Effector memory CD4-positive, alpha-beta T cell (primary cell): Measurements from ENCODE around the gene WDR6.

Experiments used
- DNase-seq, 3 donors: peaks; one replicate each; pipeline ENCODE4 v3.0.0-alpha.2; 2020
- H3K27ac ChIP-seq: 2 replicates; pipeline ENCODE4 v1.7.0; 2013; ENCODE audit warnings: mild to moderate bottlenecking, low read length, moderate library complexity; ENCODE audit not compliant: insufficient read depth, poor library complexity, severe bottlenecking
- H3K27me3 ChIP-seq: replicated peaks from 2 replicates; pipeline ENCODE4 v1.7.0; 2013; ENCODE audit warnings: mild to moderate bottlenecking, low read length; ENCODE audit not compliant: insufficient read depth, control insufficient read depth, poor library complexity, severe bottlenecking
- H3K36me3 ChIP-seq: 2 replicates; pipeline ENCODE4 v1.7.0; 2013; ENCODE audit warnings: mild to moderate bottlenecking, low read length, moderate library complexity; ENCODE audit not compliant: control insufficient read depth, insufficient read depth
- H3K4me1 ChIP-seq: 2 replicates; pipeline ENCODE4 v1.7.0; 2013; ENCODE audit warnings: low read length, mild to moderate bottlenecking; ENCODE audit not compliant: control insufficient read depth, insufficient read depth, poor library complexity, severe bottlenecking
- H3K4me3 ChIP-seq: 2 replicates; pipeline ENCODE4 v1.7.0; 2013; ENCODE audit warnings: low read length, low read depth, mild to moderate bottlenecking; ENCODE audit not compliant: insufficient read depth, poor library complexity, severe bottlenecking
- H3K9me3 ChIP-seq: 2 replicates; pipeline ENCODE4 v1.7.0; 2013; ENCODE audit warnings: mild to moderate bottlenecking, low read length, moderate library complexity; ENCODE audit not compliant: control insufficient read depth

Gene WDR6

DNA sequence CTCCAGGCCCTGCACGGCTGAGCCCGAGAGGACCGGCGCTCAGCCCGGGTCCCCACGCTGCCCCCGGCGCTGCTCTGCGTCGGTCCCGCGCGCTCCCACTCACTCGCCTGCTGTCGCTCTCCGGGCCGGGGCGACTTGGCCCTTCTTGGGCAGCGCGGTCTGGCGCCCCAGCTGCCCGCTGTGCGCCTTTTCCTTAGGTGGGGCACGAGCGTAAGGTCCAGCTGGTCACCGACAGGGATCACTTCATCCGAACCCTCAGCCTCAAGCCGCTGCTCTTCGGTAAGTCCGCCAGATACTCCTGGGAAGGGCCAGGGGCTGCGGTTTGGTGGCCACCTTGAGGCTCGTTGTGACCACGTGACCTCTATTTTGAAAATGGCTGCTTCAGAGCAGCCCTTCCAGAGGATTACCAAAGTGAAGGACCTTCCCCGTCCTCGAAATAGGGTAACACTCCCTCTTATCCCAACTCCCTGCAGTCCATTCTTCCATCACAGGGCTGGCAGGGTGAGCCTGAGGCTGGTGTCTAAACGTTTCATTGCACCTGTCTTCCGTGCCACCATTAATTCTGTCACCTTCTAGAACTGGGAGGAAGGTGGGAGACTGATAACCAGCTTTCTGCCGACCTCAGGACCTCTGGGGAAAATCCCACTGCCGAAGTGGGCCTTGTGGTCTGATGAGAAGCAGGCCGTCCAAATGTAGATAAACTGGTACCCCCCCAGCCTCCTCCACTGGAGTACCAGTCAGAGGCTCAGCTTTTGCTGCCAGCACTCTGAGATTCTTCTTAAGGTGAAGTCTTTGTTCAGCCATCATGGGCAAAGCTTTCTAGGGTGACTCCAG is 16.3 kb upstream of the WDR6 start:
- H3K27me3 ChIP-seq = no peaks in the 10 kb centered on the region
- H3K27ac ChIP-seq = peak overlapping the region; percentile 80
- peaks cover 20% of the 10 kb centered on the region for H3K4me1 ChIP-seq
- H3K36me3 ChIP-seq = no peaks in the 10 kb centered on the region
- no peaks in the 10 kb centered on the region for H3K9me3 ChIP-seq
- DNase-seq = peak in 1 of 3 donors; percentile 33
- H3K4me3 ChIP-seq = peak overlapping the region; percentile 90

- Histone ChIP-seq H3K36me3 (no peaks in the 10 kb centered on the region), H3K4me3 (no peak overlapping the region), H3K4me1 (peaks cover 20% of the 10 kb centered on the region), H3K9me3 (no peaks in the 10 kb centered on the region), H3K27me3 (no peaks in the 10 kb centered on the region), H3K27ac (no peak overlapping the region)
- no peak for DNase-seq
These were observed 15.2 kb upstream of the WDR6 start for GRCh38 chr3:48991851-48992545.

GRCh38 chr3:48993834-48994233 is 13.4 kb upstream of the WDR6 start:
- Histone ChIP-seq H3K27ac (no peak overlapping the region), H3K9me3 (no peaks in the 10 kb centered on the region), H3K36me3 (no peaks in the 10 kb centered on the region), H3K4me3 (no peak overlapping the region), H3K4me1 (peaks cover 19% of the 10 kb centered on the region), H3K27me3 (no peaks in the 10 kb centered on the region)
- no peak for DNase-seq

GRCh38 chr3:48996640-48997039 is 10.6 kb upstream of the WDR6 start:
- H3K36me3 ChIP-seq = peaks cover 4% of the 10 kb centered on the region
- H3K4me1 ChIP-seq = peaks cover 1% of the 10 kb centered on the region
- no peaks in the 10 kb centered on the region for H3K27me3 ChIP-seq
- no peak overlapping the region for H3K27ac ChIP-seq
- H3K4me3 ChIP-seq = no peak overlapping the region
- no peak for DNase-seq
- no peaks in the 10 kb centered on the region for H3K9me3 ChIP-seq

DNA sequence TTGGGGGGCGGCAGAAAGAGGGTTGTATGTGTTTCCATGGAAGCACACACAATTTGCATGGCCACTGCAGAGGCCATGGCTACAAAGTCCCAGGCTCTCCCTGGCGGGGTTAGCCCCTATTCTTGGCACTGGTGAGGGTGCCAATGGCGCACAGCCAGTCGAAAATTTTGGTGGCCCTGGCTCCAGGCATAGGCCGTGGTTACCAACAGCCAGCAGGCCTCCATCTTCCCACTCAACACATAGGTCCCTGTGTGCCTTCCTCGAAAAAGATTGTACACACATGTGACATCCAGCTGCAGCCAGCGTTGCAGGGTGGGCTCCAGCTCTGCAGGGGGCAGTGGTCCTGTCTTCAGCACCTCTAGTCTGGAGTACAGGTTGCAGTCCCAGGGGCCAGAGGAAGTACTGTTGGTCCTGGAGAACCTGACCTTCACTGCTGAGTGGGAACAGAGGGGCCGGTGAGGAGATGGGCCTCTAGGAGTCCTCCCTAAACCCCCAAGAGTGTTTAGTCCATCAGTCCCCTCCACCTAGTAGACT is 10.0 kb upstream of the WDR6 start:
- Histone ChIP-seq H3K27ac (no peak overlapping the region), H3K9me3 (no peaks in the 10 kb centered on the region), H3K4me3 (no peak overlapping the region), H3K4me1 (no peaks in the 10 kb centered on the region), H3K36me3 (peaks cover 4% of the 10 kb centered on the region), H3K27me3 (no peaks in the 10 kb centered on the region)
- DNase-seq = no peak

DNA sequence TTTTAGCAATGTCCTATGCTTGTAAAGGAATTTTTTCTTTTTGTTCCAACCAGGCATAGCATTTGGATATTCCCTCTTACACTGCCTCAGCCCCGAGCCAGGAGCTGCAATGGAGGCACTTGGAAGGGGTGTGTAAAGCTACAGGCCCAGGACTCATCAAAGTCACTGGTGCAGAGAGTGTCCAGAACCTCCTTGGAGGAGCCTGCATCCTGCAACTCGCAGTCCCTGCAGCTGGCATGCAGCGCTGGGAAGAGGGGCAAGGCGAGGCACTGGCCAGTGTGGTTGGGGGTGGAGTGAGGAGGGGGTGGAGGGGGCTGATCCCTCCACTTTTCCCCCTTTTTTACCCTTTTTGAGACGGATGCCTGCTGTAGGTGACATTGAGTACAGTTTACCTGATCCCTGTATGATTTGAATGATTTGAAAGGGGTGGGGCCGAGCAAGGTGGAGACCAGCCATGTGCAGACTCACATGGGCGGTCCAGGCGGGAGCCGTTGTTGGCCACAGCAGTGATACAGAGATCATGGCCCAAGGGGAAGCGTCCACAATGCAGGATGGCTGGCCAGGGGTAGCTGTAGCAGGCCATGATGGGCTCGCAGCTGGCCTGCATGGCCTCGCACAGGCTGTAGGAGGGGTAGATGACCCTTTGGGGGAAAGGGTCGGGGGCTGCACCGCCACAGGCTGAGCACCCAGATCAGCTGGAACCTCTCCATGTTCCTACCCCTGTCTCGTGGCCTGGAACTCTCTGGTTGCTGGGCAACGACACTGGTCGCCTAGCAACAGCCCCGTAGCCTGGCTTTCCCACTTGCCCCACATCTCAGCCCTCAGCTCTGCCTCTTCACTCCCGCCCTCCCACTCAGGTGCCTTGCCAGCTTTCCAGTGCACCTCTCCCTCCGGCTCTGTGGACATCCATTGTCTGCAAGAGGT is 9.2 kb upstream of the WDR6 start:
- no peak for DNase-seq
- H3K9me3 ChIP-seq = no peaks in the 10 kb centered on the region

DNA sequence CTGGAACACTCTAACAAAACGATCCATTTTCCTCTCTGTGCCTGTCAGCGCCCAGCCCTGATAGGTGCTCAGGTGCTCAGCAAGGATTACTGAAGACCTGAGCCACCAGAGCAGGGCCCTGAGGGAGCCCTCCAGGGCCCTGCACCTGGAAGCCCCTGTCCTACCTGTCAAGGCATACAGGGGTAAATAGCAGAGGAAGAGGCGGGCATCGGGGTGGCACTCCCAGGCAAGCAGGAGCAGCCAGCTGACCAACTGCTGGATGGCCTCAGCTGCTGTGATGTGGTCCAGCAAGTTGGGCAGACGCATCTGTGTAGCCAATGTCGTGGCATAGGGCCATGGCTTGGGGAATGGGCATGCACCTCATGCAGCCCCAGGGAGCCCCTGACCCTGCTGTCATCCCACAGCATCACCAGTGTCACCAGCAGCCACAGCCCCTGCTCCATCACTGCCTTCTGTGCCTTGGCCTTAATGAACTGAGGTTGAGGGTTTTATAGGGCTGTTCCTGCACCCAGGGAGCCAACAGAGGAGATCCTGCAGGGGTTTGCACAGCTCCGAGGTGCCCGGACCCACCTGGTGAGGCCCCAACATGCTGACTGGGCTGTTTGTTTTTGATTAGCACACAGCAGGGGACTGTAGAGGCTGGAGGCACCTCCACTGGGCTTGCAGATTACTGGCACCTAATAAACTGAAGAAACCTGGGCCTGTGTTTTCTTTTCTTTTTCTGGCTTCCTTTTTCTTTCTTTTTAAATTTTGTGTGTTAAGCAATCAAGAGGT is 7.9 kb upstream of the WDR6 start:
- Histone ChIP-seq H3K36me3 (peaks cover 4% of the 10 kb centered on the region), H3K4me1 (no peaks in the 10 kb centered on the region), H3K4me3 (no peak overlapping the region), H3K9me3 (no peaks in the 10 kb centered on the region), H3K27me3 (no peaks in the 10 kb centered on the region), H3K27ac (no peak overlapping the region)
- DNase-seq = no peak

More for the DNA sequence above, 9.2 kb upstream of the WDR6 start:
- Histone ChIP-seq H3K4me1 (no peaks in the 10 kb centered on the region), H3K27me3 (no peaks in the 10 kb centered on the region), H3K4me3 (no peak overlapping the region), H3K36me3 (peaks cover 4% of the 10 kb centered on the region), H3K27ac (no peak overlapping the region)

DNA sequence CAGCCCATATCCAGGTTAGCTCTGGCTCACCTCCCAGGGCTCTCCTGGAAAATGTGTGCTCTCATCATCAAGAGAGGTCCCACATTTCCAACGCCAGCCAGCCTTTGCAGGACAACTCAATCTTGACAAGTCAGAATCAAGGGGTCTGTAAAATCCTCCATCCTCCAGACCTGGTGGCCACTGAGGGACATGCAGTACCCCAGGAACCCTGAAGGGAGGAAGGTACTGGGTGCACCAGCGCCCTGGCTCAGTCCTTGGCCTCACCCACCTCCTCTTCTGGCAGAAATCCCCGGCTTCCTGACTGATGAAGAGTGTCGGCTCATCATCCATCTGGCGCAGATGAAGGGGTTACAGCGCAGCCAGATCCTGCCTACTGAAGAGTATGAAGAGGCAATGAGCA is 6.0 kb upstream of the WDR6 start:
- H3K36me3 ChIP-seq = peaks cover 4% of the 10 kb centered on the region

More for the DNA sequence above, 6.0 kb upstream of the WDR6 start:
- Histone ChIP-seq H3K27ac (no peak overlapping the region), H3K9me3 (no peaks in the 10 kb centered on the region), H3K4me1 (peaks cover 2% of the 10 kb centered on the region), H3K27me3 (no peaks in the 10 kb centered on the region), H3K4me3 (no peak overlapping the region)
- no peak for DNase-seq
